SHP77 (cell line): ENCODE measurements around the gene ETV3.

Source experiments
- DNase-seq, 2 experiments: peaks; one replicate each; lab custom pipeline; 2025; lab: John Stamatoyannopoulos, UW

The ETV3 gene

DNA sequence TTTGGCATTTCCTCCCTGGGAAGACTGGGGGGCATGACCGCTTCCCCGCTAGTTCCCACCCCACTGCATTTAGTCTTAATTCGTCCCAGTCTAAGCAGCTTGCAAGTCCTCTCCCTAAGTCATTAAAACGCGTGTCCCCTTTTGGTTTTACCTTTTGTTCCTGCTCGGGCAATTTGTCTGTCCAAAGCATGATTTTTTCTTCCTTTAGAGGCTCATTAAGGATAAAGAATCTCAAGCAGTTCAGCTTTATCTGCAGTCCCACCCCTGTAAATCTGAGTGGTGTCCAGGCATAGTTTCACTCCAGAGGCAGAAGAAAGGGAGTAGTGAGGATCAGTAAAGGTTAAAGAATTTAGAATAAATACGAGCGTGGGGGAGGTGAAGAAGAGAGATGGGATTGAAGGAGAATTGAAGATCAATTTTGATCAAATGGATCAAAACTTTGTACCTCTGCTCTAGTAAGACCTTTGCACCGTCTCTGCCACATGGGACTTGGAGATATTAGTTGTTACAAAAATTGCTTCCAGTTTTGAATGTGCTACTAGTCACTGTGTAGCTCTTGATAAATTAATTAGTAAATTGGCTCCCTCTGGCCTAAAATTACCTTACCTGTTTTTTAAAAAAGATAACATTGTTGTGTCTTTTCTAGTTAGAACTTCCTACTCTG, 989 bp upstream of the ETV3 start:
- DNase-seq, result no peak

DNA sequence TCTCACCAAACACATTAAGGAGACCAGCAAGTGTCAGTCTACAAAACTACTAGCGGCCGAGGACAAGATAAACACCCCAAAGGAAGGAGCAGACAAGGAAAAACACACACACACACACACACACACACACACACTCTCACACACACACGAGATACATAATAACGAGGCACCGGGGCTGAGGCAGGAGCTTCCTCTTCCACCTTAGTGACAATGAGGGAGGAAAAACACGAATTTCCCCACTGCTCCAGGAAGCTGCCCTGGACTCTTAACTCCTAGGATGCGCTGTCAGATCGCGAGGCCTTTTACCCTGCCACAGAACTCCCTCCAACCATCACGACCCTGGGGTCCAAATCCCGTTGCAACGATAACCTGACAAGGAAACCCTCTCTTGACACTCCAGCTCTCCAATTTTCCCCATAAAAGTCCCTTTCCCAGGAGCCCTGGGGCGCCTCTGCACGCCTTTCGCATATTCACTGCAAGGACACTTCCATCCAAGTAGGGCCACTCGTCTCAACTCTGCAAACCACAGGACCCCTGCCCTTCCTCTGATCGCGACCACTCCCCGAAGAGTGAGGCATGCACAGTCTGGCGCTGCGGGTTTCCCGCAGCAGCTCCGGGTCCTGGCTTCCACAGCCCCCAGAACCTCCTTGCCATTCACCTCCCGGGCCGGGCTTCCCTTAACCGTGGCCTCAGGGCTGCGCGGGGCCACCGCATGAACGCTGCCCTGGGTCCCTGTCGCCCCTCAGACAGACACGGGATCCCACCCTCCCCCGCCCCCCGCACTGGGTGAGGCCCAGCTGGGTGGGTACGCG, 581 bp downstream of the ETV3 start:
- DNase-seq, result no peak

DNA sequence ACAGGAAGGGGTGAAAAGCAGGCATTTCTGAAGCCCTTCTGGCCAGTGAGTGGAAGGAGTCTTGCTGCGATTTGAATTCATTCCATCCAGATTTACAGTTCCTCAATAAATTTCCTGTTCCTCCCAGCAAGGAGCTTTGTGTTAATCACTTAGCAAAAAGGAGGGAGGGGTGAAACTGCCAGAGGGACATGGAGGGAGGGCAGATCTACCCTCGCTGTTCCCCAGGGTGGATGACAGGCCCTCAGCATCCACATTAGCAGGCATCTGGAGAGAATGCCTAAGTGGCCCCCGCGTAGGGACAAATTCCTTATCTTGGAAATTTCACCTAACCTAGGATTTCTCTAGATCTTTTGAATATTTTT, 1.2 kb downstream of the ETV3 start:
- no peak for DNase-seq

DNA sequence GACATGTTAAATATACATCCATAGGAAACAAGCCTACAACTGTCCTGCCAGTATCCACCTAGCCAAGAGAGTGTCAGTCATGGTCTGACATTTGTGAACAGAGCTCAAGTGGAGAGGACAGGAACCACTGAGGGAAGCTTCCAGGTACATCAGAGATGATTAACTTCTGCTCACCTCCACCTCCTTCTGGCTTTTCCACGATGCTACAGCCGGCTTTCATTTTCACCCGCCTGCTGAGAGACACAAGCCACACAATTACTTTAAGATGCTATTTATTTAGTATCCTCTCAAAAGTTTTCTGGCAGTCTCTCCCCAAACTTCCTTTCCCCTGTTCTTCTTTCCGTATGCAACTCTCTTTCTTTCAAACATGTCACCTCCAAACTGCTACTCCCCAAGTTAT, 2.1 kb downstream of the ETV3 start:
- DNase-seq, result no peak

DNA sequence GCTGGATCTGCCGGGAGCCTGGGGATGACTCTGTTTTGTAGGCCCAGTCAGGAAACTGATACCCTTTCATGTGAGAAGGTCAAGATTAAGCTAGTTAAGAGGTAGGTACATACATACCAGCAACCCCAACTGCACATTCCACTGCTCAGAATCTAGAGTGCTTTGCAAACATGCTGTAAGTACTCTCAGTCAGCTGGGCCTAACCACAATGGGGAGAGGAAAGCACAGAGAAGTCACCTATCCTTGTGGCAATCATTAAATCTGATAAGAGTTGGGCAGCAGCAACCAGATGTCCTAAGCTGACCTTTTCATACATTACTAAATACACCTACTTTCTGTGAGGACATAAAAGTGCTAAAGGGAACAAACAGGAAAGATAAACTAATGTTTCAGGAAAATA, 2.5 kb downstream of the ETV3 start:
- no peak for DNase-seq

DNA sequence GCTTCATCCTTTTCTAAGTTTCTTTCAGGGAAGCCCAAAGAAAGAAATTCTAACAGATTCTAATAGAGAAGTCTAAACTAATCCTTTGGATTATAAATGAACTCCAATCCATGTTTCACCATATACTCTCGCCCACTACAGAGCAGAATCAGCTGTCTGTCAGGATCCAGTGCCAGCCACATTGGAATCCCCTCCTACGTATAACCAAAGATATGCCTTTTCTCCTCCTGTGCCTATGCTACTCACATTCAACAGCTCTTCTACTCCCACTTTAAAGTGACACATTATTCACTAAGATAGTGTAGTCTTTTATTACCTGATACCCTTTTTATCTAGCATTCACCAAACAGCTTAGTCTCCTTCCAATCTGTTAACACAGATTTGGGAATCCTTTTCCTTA, 3.1 kb downstream of the ETV3 start:
- DNase-seq, result no peak

DNA sequence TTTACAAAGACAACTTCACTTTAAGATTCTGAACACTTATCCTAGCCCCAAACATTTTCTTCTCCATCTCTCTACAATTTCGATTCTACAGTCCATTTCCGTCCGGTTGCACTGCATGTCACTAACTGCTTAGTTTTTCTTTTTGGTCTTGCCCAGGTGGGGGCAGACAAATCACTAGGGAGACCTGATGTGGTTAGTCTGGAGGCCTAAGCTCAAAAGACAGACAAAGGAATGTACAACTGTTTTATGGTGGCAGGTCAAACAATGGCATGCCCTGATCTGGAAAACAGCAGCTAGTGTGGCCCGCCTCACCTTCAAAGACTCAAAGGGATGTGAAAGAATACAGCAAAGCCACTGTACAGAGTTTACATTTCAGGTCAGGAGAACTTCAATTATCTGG, 3.8 kb downstream of the ETV3 start:
- DNase-seq, result no peak

DNA sequence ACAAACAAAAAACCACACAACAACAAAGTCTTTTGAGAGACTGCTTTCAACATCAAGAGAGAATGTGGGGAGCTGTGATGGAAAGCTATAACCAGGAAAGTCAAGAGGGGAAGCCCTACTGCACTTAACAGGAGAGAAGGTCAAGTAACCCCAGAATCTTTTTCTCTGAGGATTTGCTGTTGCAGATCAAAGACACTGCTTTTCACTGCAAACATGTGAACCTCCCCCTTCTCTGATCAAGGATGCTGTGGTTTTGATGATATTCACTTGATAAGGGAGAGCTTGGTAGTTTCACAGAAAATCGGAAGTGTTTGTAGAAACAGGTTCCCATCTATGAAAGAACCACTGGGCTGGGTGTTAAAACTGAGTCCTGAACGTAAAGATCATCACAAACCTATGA, 4.8 kb downstream of the ETV3 start:
- no peak for DNase-seq

DNA sequence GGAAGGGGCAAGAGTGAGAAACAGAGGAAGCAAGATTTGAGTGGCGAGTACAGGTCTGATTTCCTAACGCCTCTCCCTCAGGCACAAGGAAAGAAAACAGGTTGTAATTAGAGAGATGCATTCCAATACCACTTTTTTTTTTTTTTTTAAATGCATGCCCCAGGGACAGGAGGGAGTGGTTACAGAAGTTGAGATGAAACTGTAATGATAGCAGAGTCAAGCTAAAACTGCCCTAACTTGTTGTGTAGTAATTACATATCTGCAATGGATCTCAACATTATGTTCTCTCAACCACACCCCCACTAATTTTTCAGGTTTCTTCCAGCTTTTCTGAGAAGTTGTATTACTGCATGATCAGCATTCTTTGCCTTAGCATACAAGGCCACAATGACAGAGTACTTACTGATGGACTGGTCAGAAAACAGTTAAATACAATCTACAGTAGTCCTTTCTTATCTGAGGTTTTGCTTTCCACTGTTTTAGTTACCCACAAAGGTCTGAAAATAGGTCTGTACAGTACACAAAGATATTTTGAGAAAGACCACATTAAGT, 5.5 kb downstream of the ETV3 start:
- DNase-seq, result no peak

DNA sequence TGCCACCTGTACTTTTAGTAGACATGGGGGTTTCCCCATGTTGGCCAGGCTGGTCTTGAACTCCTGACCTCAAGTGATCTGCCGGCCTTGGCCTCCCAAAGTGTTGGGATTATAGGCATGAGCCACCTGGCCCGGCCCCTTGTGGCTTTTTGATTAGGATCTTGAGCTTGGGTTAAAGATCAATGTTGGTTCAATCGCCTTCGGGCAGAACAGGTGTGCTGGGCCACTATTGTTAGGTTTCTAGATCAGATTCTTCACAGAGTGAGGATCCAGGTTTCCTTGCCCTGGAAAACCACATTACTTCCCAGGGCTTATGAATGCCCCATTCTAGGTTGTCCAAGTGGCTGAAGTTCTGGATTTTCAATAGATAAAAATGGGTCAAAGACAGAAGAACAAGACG, 6.1 kb downstream of the ETV3 start:
- no peak for DNase-seq

DNA sequence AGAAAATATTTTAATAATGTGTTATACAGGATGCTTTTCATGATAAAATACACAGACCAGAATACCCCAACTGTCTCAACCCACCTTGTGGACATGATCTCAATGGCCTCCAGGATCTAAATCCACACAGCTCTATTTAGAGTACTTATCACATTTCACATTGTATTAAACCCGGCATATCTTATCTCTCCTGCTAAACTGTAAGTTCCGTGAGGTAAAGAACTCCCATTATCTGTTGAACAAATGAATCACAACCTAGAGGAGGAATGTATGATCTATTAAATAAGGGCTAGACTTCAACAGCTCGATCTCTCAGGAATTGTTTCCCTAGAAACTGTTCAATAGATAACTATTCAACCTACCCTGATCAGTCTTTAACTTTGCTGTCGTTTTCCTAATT, 6.9 kb downstream of the ETV3 start:
- DNase-seq, result no peak

DNA sequence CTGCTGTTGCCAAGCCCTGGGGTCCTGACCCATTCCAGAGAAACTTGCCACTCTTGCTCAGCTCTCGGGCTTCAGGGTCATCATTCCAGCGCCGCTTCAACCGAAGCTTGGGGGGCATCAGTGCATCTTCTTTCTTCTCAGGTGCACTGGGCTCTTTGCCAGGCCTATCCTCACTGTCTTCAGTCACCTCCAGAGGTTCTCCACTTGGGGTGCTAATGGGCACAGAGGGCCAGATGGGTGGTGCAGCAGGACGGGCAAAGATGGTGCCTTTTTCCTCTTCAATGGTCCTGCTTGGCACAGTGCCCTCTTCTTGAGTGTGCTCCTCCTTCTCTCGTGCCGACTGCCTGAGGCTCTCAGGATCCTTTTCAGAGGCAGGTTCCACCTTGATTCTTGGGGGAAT, 13.3 kb downstream of the ETV3 start:
- DNase-seq, result no peak

DNA sequence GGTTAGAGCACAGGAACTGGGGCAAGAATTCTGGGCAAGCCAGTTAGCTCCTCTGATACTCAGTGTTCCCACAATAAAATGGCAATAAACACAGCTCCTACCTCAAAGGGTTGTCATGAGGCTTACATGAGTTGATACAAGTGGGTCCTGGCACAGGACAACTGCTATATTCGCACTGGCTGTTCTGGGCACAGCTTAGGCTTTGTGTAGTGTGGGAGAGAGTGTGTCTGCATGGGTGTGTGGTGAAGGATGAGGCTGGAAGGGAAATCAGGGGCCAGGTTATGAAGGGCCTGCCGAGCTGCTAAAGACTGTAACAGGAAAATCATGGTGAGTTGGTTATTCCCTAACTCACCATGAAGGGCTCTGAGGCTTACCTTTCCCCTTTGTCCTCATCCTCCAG, 18.7 kb downstream of the ETV3 start:
- DNase-seq, result no peak

DNA sequence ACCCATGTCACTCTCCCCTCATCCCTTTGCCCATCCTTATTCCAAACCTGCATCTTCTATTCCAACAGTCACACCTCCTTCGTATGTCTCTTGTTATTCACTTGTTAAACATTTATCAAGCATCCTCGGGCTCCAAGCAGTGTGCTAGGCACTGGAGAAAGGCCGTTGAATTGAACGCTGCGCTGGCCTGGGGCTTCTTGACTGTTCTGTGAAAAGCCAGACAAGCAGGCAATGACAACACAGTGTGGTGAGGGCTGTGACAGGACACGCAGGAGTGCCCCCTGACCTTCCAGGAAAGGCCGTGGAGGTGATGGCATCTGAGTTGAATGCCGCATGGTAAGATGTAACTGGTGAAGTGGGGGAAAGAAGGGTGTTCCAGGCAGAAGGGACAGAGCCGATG, 19.2 kb downstream of the ETV3 start:
- DNase-seq, result no peak

DNA sequence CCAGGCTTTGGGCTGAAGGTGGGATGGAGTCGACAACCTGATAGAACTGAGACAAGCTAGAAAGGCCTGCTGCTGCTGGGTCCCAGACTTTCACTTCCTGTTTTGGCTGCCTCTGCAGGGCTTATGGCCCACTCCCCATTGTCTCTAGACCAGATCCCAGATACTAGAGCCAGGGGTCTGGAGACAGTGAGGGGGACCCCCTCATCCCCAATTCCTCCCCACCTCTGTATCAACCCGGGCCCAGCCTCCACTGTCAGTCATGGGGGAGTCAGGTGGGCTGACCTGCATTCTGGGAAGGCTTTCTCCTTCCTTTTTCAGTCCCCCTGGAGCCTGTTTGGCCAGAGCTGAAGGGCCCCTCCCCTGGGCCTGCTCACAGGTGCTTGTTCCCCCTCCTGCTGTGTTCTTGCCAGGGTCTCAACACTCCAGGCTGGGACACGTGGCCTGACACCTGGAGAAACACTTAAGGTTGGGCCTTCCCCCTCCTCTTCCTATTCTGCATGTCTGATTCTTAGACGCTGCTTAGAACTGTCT, 20.6 kb downstream of the ETV3 start:
- DNase-seq, result no peak

DNA sequence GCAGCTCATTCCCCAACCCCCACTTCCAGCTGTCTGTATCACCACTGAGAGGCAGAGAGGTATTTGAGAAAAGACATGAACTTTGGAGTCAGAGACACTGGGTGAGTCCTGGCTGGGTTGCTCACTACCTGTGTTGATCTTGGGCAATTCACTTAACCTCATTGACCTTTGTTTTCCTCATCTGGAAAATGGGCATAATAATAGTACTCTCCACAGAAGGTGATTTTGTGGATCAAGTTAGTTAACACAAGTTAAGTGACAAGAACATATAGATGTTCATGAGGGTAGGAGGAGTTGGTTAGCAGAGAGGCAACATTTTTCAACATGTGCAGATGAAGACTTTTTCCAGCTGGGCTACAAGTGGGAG, 21.5 kb downstream of the ETV3 start:
- no peak for DNase-seq

DNA sequence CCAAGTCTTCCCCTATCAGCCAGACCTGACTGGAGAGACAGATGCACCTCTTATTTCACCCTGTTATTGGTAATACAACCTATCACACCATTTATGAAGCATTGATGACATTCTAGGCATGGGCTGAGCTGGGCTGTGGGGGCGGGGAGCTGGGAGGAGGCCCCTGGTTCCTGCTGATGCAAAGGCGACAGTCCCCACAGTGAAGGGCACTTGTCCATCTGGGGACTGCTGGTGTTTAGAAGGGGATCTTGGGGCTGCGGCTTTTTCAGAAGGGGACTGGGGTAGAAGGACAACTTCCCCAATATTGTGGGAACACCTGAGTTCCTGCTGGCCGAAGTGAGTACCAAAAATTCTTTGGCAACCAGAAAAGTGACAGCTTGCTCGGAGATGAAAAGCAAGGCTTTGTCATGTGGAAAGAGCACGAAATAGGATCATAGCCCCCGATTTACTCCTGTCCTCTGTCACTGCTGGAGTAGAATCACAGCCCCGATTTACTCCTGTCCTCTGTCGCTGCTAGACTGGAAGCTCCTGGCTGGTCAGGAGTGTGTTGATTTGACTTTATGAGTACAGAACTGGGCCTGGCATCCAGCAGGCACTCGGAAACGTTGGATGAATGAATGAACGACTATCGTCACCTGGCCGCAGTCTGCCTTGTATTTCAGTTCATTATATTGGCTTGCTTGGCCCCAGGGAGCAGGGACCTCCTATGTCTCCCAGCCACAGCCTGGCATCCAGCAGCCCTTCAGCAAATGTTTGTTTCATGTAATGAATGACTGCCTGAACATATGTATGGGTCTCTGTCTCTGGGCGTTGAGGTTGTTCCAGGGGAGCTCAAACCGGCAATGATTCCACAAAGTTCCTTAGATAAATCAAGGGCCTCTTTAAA, 22.1 kb downstream of the ETV3 start:
- DNase-seq, result no peak

DNA sequence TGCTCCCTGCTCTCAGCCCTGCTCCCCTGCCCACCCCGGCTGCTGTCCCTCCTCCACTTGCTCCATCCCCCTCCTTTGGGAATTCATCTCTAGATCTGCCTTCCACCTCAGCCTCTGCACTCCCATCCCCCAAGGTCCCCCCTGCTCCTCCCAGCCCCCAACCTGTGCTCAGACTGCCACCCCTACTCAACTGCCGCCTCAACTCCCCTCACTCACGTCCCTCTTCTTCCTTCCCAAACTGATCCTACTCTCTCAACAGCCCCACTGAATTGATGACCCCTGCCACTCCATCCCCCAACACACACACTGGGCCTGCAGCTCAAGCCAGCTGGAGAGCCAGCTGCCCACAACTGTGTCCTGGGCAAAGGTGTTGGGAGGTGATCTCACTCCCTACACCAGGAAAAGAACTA, 22.8 kb downstream of the ETV3 start:
- no peak for DNase-seq

DNA sequence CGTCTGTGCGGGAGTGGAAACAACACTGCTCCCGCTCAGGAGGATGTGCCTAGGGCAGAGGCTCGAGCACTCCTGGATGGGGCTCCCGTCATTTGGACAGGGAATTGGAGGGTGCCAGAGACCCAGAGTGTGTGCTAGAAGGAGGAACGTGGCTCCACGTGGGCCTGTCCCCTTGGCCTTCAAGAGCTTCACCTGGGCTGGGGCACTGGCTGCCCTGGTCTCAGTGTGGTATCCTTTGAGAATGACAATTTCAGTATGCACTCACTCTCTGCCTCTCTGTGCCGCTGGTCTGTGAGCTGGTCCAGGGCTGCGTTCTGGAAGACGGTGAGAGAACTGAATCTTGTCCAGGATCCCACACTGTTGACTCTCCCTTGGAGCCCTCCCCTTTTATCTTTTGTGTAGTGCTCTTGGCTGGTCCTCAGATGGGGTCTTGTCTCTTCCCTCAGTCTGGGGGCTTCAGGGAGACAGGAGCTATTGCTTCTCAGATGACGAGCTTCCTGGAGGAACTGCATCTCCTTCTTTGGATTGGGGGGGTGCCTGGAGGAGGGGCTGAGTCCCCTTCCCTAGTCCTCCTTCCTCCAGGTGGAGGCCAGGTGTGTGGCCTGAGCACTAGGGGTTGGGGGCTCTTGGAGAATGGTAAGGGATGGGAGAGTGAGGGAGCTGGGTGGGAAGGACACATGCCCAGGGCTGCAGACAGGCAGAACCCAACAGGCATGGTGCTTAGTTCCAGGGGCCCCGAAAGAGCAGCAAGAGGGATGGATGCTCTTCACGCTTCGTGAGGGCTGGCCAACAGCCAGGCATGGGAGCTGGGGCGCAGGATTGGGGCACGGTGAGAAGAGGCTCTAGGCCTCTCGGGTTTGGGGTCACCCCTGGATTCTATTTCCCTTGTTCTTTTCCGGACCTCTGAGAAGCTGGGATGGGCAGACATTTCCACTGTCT, 23.7 kb downstream of the ETV3 start:
- DNase-seq, result no peak

DNA sequence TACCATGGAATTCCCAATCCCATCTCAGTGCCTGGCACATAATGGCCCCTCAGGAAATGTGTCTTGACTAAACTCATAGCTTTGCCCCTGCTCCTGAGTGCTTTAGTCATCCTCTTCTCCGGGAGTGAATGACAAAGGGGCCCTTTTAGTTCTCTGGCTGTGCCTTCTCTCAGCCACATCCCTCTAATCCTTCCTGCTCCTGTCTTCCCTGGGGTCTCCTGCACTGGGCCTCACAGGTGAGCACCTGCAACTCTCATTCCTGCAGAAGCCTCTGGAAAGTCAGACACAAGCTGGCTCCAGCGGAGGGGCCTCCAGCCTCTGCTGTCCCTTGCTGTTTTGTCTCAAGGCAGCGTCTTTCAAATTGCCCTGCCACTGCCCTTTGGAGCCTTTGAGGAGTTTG, 24.6 kb downstream of the ETV3 start:
- no peak for DNase-seq

DNA sequence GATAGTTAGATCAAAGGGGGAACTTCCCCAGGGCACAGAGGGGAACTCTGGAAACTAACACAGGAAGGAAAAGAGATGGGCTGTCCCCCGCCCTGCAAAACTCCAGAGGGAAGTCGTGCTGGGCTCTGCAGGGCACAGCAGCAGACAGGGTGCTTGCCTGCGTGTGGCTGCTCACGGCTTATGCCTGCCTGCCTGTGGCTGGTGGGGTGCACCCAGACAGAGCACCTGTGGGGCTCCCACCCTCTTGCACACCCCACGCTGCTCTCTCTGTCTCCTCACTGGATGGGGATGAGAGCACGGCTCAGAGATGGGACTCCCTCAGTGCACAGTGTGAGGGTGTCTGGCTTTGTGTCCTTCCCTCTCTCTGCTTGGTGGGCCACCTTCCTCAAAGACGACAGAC, 25.1 kb downstream of the ETV3 start:
- no peak for DNase-seq
